Esophagus squamous epithelium (tissue), 4 donors: ENCODE measurements around the gene GRIK4.

Experiments
- POLR2A ChIP-seq, 4 donors: fragments of 450-650 bp; IDR thresholded peaks; one replicate each; pipeline ENCODE4 v1.6.1; 2017; ENCODE audit warnings: antibody characterized with exemption in 4 of 4, mild to moderate bottlenecking in 4 of 4, moderate library complexity in 3 of 4
- TF ChIP-seq, protein P1 (sequence below), 6 experiments: fragments of 450-650 bp in 4 of 6; fragments of 200-600 bp in 2 of 6; sonication (generic) in 2 of 6; IDR thresholded peaks; one replicate each; pipeline ENCODE4 v1.5.1; 2016 to 2019; ENCODE audit warnings: antibody characterized with exemption in 6 of 6, mild to moderate bottlenecking in 4 of 6, moderate library complexity in 4 of 6

GRCh38 chr11:120994091-120994859 lies 482.7 kb downstream of the GRIK4 start:
- TF ChIP-seq, protein P1, sequence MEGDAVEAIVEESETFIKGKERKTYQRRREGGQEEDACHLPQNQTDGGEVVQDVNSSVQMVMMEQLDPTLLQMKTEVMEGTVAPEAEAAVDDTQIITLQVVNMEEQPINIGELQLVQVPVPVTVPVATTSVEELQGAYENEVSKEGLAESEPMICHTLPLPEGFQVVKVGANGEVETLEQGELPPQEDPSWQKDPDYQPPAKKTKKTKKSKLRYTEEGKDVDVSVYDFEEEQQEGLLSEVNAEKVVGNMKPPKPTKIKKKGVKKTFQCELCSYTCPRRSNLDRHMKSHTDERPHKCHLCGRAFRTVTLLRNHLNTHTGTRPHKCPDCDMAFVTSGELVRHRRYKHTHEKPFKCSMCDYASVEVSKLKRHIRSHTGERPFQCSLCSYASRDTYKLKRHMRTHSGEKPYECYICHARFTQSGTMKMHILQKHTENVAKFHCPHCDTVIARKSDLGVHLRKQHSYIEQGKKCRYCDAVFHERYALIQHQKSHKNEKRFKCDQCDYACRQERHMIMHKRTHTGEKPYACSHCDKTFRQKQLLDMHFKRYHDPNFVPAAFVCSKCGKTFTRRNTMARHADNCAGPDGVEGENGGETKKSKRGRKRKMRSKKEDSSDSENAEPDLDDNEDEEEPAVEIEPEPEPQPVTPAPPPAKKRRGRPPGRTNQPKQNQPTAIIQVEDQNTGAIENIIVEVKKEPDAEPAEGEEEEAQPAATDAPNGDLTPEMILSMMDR (IDR thresholded peaks at IDR 0.05), result no peak
- no peak for TF ChIP-seq POLR2A (IDR thresholded peaks at IDR 0.05)
